GM18868 (cell line): ENCODE data around the gene SGCD.

Experiments used
- ATAC-seq: cut with Tn5 transposase; IDR thresholded peaks from one replicate; pipeline ENCODE4 v1.9.1; 2021; ENCODE audit warnings: mild to moderate bottlenecking, moderate library complexity; ENCODE audit not compliant: unreplicated experiment

Gene SGCD

GRCh38 chr5:156498226-156498980, 171.4 kb downstream of the SGCD start:
- peak; percentile 64 for ATAC-seq

DNA sequence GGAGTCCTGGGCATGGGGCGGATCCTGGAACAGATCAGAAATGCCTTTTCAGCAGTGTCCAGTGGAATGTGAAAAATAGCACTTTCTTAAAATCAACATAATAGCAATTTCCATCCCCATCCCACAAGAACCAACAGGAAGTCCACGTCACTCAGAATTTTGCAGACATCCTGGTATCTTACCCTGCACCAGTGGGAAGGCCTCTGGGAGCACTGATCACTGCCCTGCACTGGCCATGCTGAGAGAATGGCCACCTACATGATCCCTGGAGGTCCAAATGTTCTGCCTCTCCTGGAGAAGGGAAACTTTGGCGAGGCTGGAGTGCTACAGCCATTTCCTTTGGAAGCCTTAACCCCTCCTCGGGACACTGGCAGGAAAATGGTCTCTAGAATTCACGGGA, 173.8 kb downstream of the SGCD start:
- no peak for ATAC-seq

- ATAC-seq: no peak
Measured at GRCh38 chr5:156505101-156505500, 178.1 kb downstream of the SGCD start.

DNA sequence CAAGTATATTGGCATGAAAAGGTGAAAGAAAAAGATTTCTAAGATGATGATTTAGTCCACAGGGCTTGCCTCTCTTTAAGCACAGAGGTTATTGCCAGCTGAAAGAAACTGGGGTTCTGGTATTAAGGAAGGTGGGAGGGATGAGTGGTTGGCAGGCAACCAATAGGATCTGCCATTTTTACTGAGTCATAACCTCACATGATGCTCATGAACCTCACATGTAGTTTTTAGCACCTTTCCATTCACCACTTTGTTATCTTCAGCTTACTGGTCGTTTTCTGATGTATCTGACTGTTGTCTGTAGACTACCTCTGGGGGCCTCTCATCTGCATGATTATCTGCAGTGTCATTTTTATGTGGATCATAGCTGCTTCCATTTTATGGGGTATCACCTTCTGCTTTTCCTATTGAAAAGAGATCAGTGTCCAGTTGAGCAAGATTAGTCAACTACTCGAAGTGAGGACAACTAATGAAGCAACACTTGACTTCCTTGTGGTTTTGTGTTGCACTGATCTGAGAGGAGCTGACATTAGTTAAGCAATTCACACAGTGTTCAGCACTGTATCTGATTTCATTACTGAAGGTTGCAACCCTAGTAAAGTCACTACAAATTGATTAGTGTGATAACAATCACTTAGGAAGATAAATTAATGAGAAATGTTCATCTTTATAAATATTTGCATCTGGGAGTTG, 186.3 kb downstream of the SGCD start:
- no peak for ATAC-seq

- no peak for ATAC-seq
Measured at GRCh38 chr5:156515121-156515520, 188.2 kb downstream of the SGCD start.

DNA sequence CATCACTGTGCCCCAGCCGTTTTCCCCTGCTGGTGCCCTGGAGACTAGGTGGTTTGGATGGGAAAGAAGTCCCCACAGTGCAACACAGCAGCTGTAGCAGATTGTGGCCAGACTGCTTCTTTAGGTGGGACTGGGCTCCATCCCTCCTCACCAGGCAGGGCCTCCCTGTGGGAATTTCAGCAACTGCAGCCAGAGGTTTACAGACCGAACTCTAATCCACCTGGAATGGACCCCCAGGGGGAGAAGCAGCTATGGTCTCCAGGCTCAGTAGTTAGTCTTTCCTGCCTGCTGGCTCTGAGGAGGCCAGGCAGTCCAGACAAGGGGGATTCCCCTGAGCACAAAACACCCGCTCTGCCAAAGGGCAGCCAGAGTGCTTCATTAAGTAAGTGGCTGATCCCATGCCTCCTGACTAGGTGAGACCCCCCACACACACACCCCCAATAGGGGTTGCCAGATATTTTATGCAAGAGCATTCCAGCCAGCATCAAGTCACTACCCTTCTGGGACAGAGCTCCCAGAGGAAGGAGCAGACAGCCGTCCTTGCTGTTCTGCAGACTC, 188.9 kb downstream of the SGCD start:
- ATAC-seq: no peak

- ATAC-seq: no peak
Measured at GRCh38 chr5:156522651-156523529, 195.9 kb downstream of the SGCD start.

GRCh38 chr5:156523607-156524006, 196.6 kb downstream of the SGCD start:
- ATAC-seq: no peak

DNA sequence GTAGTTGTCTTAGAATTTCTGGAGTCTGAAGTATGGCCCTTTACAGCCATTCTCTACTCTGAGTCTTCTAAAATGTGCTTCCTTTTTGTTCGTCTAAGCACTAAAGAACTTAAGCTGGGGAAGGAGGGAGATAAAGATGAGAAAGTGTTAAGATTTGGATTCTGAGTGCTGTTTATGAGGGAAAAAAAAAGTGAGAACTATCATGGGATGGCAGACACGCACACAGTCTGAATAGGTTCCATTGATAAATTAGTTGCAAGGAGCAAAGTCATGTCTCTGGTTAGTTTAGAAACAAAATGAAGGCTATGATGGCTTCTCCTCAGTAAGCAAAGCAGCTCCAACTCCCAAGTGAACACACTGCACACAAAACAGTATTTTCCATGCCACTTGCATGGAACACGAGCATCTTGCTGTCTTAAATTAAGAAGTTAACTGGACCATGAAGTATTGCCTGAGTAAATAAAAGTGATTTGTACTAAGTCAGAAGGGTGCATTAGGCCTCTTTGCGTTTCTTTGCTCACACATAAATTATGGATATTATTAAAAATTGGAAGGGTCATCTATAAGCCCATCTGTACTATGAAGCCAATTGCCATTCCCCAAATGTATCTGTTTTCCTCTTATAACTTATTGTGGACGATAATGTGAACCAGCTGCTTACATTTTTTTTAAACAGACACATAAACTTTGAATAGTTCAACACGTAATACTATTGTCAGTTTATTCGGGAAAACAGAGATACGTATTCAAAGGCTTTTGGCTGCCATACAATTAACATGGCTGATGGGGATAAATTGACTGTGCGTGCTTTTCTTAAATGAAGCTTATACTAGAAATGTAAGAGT, 199.3 kb downstream of the SGCD start:
- no peak for ATAC-seq

DNA sequence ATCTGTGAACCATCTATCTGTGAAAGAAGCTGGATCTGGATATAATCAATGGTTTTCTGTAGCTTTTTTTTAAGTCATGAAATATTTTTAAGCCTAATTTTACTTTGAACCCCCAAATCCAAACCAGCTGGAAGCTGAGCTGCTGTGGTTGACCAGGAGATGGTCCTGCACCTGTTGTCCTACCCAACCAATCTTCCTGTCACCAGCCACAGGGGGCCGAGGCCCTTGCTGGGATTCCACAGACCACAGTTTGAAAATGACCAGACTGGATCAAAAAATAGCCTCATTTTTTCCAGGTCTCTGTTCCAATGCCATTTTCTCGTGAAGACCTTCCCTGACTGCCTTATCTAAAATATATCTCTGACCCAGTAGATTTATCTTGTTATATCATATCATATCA, 200.6 kb downstream of the SGCD start:
- no peak for ATAC-seq

- no peak for ATAC-seq
Measured at GRCh38 chr5:156528673-156529072, 201.7 kb downstream of the SGCD start.

GRCh38 chr5:156529892-156530291, 202.9 kb downstream of the SGCD start:
- no peak for ATAC-seq

GRCh38 chr5:156531199-156531598, 204.2 kb downstream of the SGCD start:
- ATAC-seq: no peak

DNA sequence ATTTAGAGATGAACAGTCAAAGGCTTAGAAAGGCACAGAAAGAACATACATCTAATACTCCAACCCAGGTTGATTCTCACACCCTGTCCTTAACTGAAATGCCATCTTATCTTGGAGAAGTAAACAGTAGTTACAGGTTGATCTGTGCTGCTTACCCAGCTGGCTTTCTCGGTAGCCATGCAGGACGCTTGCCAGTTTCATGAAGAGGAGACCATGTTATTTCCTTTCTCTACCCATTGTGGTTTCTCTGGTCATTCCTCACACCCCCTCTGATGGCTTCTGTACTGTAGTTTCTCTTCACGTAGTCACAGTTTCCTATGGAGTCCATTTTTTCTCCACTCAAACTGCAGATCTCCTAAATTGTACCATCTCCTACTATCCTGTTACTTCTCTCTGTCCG, 206.0 kb downstream of the SGCD start:
- no peak for ATAC-seq

- ATAC-seq: no peak
Measured at GRCh38 chr5:156534085-156534484, 207.1 kb downstream of the SGCD start.

- no peak for ATAC-seq
Measured at GRCh38 chr5:156534906-156535485, 208.0 kb downstream of the SGCD start.

GRCh38 chr5:156540491-156540890, 213.5 kb downstream of the SGCD start:
- no peak for ATAC-seq

DNA sequence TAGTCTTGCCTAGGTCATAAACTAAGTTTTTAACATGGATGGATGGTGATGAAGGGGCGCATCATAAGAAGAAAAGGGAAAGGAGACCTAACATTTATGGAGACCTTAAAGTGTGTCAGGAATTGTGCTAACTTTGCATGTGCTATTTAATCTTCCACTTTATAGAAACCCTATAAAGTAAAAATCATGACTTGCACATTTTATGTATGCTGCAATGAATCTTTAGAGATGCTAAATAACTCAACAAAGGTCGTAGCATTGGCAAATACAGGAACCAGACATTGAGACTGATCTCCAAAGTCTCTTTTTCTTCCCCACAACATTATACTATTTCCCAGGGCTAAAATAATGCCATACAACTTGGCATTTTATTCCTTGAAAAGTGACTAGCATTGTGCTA, 214.6 kb downstream of the SGCD start:
- ATAC-seq: no peak

DNA sequence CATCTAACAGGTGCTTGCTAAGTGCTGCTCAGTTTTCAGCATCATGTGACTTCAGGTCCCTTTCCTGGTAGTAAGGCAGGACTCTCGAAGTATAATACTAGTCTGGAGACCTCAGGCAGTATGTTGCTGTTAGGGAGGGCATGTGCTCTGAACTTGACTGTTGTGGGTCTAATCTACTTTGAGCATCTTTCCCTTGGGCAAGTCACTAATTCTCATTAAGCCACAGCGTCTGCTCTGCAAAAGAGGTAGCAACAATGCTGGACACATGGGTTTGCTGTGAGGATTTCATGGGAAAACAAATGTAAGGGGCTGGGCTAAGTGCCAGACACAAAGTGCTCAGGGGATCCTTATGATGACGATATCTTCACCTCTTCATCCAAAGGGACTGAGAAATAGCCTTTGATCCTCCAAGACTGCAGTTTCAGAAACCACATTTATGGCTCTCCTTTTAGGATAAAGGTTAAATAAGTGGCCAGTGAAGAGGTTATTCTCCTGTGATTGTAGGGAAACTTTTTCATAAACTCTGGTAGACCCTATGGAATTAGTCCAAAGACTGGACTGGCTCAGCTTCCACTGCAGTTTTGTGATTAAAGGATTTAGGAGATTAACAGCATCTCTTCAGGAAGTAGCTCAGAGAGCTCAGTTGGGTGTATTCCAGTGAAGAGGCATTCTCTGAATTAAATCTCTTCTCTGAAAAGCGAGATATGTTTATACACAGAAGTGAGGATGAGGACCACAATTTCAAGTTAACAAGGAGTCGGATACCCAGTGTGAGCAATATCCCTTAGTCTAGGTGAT, 216.6 kb downstream of the SGCD start:
- ATAC-seq: no peak
